MCF 10A (cell line): Measurements from ENCODE around the gene ALPK1. TPM values are rescaled to one million over a fixed set of nuclear protein-coding genes. Genes with fewer than 3 reads are reported as not detected.

Source experiments
- BruUV-seq: library from RNA; stranded (reverse); fragments of 400-500 nt; replicated peaks from 2 replicates; lab custom pipeline; 2021; lab: Mats Ljungman, UMichigan
- CTCF ChIA-PET: fragments of 300-600 bp; sonication (Branson Sonifier 250); formaldehyde crosslinking; extraction: SDS; loops from one replicate; lab custom pipeline; 2021; ENCODE audit warnings: antibody characterized with exemption, inconsistent platforms; lab: Yijun Ruan, JAX
- POLR2A ChIA-PET: fragments of 300-600, 350-650 bp; sonication (Branson Sonifier 250); formaldehyde crosslinking; extraction: SDS; loops from one replicate; lab custom pipeline; 2020; ENCODE audit warnings: antibody characterized with exemption, inconsistent platforms; lab: Yijun Ruan, JAX
- DNase-seq: peaks from one replicate; pipeline ENCODE4 v3.0.0-alpha.2; 2018; ENCODE audit not compliant: unreplicated experiment
- H3K27ac Mint-ChIP-seq: one replicate; pipeline ENCODE4 v1.8.0; 2022; ENCODE audit warnings: mild to moderate bottlenecking, low read depth, mixed read lengths; ENCODE audit not compliant: unreplicated experiment
- H3K27me3 Mint-ChIP-seq: one replicate; pipeline ENCODE4 v1.8.0; 2022; ENCODE audit warnings: mixed read lengths; ENCODE audit not compliant: insufficient read depth, unreplicated experiment
- H3K36me3 Mint-ChIP-seq: one replicate; pipeline ENCODE4 v1.8.0; 2022; ENCODE audit warnings: mild to moderate bottlenecking, moderate library complexity, mixed read lengths; ENCODE audit not compliant: insufficient read depth, unreplicated experiment
- H3K4me1 Mint-ChIP-seq: one replicate; pipeline ENCODE4 v1.8.0; 2022; ENCODE audit warnings: mixed read lengths; ENCODE audit not compliant: insufficient read depth, unreplicated experiment
- H3K4me3 Mint-ChIP-seq: one replicate; pipeline ENCODE4 v1.8.0; 2022; ENCODE audit warnings: mild to moderate bottlenecking, moderate library complexity, mixed read lengths; ENCODE audit not compliant: unreplicated experiment
- H3K9me3 Mint-ChIP-seq: one replicate; pipeline ENCODE4 v1.8.0; 2022; ENCODE audit warnings: mixed read lengths; ENCODE audit not compliant: unreplicated experiment
- intact Hi-C: fragments of 100-400 bp; cut with micrococcal nuclease; formaldehyde crosslinking; loops from 2 replicates; pipeline ENCODE4 v1.14.1; 2022
- total RNA-seq: library from RNA; stranded (reverse); gene quantifications from 2 replicates; pipeline ENCODE4 v1.2.3, GENCODE V29; 2022
- TF ChIP-seq, protein P1 (sequence below): fragments of 200-600 bp; IDR thresholded peaks from one replicate; pipeline ENCODE4 v1.8.0; 2022; ENCODE audit warnings: antibody characterized with exemption, mild to moderate bottlenecking; ENCODE audit not compliant: unreplicated experiment

ALPK1 gene
- total RNA-seq, 1 experiment from 2014 or later, result 20.3 TPM

- CTCF ChIA-PET, result interaction anchor here (0.8 kb wide), 2 partner anchors 16 to 68 kb away, joined by 3 to 4 read pairs; no protein-coding TSS in a partner anchor
- H3K36me3 Mint-ChIP-seq, result no peaks in the 10 kb centered on the region
- peaks cover 6% of the 10 kb centered on the region for H3K4me1 Mint-ChIP-seq
- TF ChIP-seq, protein P1, sequence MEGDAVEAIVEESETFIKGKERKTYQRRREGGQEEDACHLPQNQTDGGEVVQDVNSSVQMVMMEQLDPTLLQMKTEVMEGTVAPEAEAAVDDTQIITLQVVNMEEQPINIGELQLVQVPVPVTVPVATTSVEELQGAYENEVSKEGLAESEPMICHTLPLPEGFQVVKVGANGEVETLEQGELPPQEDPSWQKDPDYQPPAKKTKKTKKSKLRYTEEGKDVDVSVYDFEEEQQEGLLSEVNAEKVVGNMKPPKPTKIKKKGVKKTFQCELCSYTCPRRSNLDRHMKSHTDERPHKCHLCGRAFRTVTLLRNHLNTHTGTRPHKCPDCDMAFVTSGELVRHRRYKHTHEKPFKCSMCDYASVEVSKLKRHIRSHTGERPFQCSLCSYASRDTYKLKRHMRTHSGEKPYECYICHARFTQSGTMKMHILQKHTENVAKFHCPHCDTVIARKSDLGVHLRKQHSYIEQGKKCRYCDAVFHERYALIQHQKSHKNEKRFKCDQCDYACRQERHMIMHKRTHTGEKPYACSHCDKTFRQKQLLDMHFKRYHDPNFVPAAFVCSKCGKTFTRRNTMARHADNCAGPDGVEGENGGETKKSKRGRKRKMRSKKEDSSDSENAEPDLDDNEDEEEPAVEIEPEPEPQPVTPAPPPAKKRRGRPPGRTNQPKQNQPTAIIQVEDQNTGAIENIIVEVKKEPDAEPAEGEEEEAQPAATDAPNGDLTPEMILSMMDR, result no peak
- H3K27me3 Mint-ChIP-seq, result no peaks in the 10 kb centered on the region
- no peak overlapping the region for H3K27ac Mint-ChIP-seq
- DNase-seq, result peak; percentile 51
- H3K9me3 Mint-ChIP-seq, result no peaks in the 10 kb centered on the region
- POLR2A ChIA-PET, result no interaction called here
- H3K4me3 Mint-ChIP-seq, result no peak overlapping the region
- intact Hi-C loops, result no loop called here
- no TSS peak for BruUV-seq
Measured at GRCh38 chr4:112416464-112416863, 119.3 kb downstream of the ALPK1 start.

DNA sequence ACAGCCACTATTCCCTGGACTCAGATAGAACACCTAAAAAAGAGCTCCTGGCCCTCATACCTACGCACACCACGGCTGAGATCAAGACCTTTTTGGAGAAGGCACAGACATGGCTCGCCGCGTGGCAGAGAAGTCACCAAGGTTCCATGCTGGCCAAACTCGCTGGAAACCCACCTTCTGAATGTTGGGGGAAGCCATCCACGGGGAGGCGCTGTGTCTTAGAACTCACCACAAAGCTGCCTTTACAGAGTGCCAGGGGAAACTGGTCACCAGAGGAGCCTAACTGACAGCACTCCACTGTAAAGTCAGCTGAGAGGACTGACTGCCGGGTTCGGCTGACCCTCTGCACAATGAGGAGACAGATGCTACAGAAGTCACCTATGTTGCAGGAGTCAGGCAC lies 120.9 kb downstream of the ALPK1 start:
- H3K9me3 Mint-ChIP-seq, result no peaks in the 10 kb centered on the region
- H3K27ac Mint-ChIP-seq, result no peak overlapping the region
- no peak for DNase-seq
- no peak overlapping the region for H3K4me3 Mint-ChIP-seq
- CTCF ChIA-PET, result interaction anchor here (0.6 to 1.1 kb wide), 3 partner anchors 25 to 1790 kb away, joined by 3 to 5 read pairs (median 4); no protein-coding TSS in a partner anchor
- POLR2A ChIA-PET, result no interaction called here
- BruUV-seq, result no TSS peak
- H3K4me1 Mint-ChIP-seq, result peaks cover 6% of the 10 kb centered on the region
- H3K36me3 Mint-ChIP-seq, result no peaks in the 10 kb centered on the region
- intact Hi-C loops, result no loop called here
- H3K27me3 Mint-ChIP-seq, result no peaks in the 10 kb centered on the region
- TF ChIP-seq, protein P1, result no peak

GRCh38 chr4:112421911-112422310 lies 124.7 kb downstream of the ALPK1 start:
- no peak for DNase-seq
- no peak overlapping the region for H3K4me3 Mint-ChIP-seq
- no peak overlapping the region for H3K27ac Mint-ChIP-seq
- H3K9me3 Mint-ChIP-seq, result no peaks in the 10 kb centered on the region
- H3K4me1 Mint-ChIP-seq, result no peaks in the 10 kb centered on the region
- POLR2A ChIA-PET, result no interaction called here
- TF ChIP-seq, protein P1, result no peak
- peaks cover 6% of the 10 kb centered on the region for H3K36me3 Mint-ChIP-seq
- CTCF ChIA-PET, result no interaction called here
- intact Hi-C loops, result no loop called here
- no peaks in the 10 kb centered on the region for H3K27me3 Mint-ChIP-seq
- BruUV-seq, result no TSS peak

DNA sequence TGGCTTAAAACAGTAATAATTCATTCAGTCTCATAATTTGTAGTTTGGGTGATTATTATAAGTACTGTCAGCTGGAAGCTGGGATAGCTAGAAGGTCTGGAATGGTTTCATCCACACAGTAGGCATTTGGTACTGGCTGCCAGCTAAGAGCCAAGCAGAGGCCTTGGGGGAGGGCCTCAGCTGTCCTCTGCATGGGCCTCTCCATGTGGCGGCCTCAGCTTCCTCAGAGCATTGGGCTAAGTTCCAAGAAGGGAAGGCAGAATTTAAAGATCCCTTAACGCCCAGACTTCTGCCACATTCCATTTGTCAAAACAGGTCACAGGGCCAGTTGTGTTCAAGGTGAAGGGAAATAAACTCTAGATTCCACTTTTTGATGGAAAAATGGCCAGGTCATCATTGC lies 125.5 kb downstream of the ALPK1 start:
- intact Hi-C loops, result no loop called here
- no peak overlapping the region for H3K27ac Mint-ChIP-seq

More for the DNA sequence above, 125.5 kb downstream of the ALPK1 start:
- Mint-ChIP-seq H3K4me1 (no peaks in the 10 kb centered on the region), H3K36me3 (peaks cover 6% of the 10 kb centered on the region), H3K9me3 (no peaks in the 10 kb centered on the region), H3K27me3 (no peaks in the 10 kb centered on the region), H3K4me3 (no peak overlapping the region)
- CTCF ChIA-PET, result interaction anchor here (0.7 kb wide), 1 partner anchor 731 kb away, joined by 3 read pairs; no protein-coding TSS in a partner anchor
- TF ChIP-seq, protein P1, result no peak
- DNase-seq, result no peak
- POLR2A ChIA-PET, result no interaction called here
- no TSS peak for BruUV-seq
